ENCODE results near the gene CATSPER3.

CATSPER3 gene

DNA sequence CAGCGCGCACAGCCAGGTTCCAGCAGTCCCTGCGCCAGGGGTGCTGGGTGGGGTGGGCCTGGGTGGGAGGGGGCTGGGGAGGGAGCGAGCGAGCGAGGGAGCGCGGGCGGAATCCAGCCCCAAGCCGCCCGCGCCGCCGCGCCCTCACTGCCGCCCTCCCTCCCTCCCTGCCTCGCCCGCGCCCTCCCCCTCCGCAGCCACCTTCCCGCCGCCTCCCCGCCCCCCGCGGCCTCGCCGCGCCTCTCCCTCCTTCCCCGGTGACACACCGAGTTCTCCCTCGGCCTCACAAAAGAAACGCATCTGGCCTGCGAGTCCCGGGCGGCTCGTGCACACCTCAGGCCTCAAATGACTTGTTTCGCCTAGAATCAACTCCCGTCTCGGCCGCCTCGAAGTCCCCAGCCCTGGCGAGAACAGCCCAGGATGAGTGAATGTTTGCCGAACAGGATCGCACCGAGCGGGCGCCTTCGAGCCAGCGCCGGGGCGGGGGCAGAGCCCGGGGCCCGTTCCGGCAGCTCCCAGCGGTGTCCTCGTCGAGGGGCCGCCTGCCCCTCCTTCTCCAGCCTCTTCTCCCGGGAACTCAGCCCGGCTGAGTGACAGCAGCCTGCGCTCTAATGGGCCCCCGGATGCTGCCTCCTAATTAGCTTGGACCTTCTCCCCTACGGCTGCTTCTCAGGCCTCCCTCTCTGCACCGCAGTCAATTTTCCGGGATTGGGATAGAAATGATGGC is 66.7 kb downstream of the CATSPER3 start:
- Histone ChIP-seq H3K9ac (ENCODE audit: low read length in 5 of 5) (no peak overlapping the region), H3K27ac (ENCODE audit: low read depth, low read length) (no peak overlapping the region), H3K4me1 (ENCODE audit: control insufficient read depth in 5 of 5, insufficient read depth in 5 of 5, low read length in 5 of 5) (peaks cover 0 to 47% (median 38%) of the 10 kb centered on the region in 5 donors), H3K9me3 (ENCODE audit: control insufficient read depth in 5 of 5, low read length in 5 of 5) (no peaks in the 10 kb centered on the region), H3K4me3 (ENCODE audit: low read depth in 1 of 5, low read length in 5 of 5) (peak overlapping the region in 2 of 5 donors; percentile 68 to 72), H3K36me3 (ENCODE audit: control insufficient read depth in 5 of 5, insufficient read depth in 5 of 5, low read length in 5 of 5) (no peaks in the 10 kb centered on the region), H3K27me3 (ENCODE audit: control insufficient read depth in 5 of 5, insufficient read depth in 4 of 5, low read length in 5 of 5) (peaks cover 47 to 84% (median 77%) of the 10 kb centered on the region in 5 donors)

DNA sequence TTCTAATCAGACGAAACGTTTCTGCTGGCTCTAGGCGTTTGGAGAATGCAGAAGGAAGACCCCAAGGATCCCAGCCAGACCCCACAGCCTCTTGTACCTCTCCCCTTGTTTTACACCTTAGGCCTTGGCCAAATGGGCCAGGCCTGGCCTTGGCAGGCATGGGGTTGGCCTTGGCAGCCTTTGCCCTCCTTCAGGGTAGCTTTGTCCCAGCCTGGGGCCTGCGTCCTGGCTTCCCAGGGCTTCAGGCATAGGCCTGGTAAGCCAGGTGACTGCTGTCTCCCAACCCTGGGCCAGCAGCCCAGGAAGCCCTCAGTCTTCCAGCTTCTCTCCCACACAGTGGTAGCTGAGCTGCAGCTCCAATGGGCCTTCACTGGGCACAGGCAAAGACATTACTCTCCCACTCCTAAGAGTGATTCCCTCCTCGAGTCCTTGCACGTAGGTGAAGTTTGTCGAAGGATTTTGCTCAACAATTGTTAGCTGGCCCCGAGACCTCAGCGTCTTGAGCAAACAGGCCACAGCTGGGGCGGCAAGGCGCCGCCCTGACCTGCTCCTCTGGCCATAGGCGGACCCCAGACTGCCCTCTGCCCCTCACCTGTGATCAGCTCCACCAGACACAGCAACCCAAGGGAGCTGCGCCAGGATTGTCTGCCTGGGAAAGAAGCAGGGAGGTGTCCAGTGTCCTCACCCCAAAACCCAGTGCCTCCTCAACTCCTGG is 67.4 kb downstream of the CATSPER3 start:
- no peaks in the 10 kb centered on the region for H3K9me3 ChIP-seq (ENCODE audit: control insufficient read depth in 5 of 5, low read length in 5 of 5)
- H3K36me3 ChIP-seq (ENCODE audit: control insufficient read depth in 5 of 5, insufficient read depth in 5 of 5, low read length in 5 of 5), result no peaks in the 10 kb centered on the region
- no peak overlapping the region for H3K27ac ChIP-seq (ENCODE audit: low read depth, low read length)
- no peak overlapping the region for H3K4me3 ChIP-seq (ENCODE audit: low read depth in 1 of 5, low read length in 5 of 5)
- H3K9ac ChIP-seq (ENCODE audit: low read length in 5 of 5), result no peak overlapping the region
- peaks cover 51 to 84% (median 75%) of the 10 kb centered on the region in 5 donors for H3K27me3 ChIP-seq (ENCODE audit: control insufficient read depth in 5 of 5, insufficient read depth in 4 of 5, low read length in 5 of 5)
- H3K4me1 ChIP-seq (ENCODE audit: control insufficient read depth in 5 of 5, insufficient read depth in 5 of 5, low read length in 5 of 5), result peaks cover 0 to 54% (median 43%) of the 10 kb centered on the region in 5 donors

GRCh38 chr5:135035678-135036030 is 67.9 kb downstream of the CATSPER3 start:
- H3K27ac ChIP-seq (ENCODE audit: low read depth, low read length), result no peak overlapping the region
- H3K4me1 ChIP-seq (ENCODE audit: control insufficient read depth in 5 of 5, insufficient read depth in 5 of 5, low read length in 5 of 5), result peaks cover 0 to 53% (median 40%) of the 10 kb centered on the region in 5 donors
- H3K9ac ChIP-seq (ENCODE audit: low read length in 5 of 5), result no peak overlapping the region

GRCh38 chr5:135036405-135036804 is 68.7 kb downstream of the CATSPER3 start:
- H3K4me3 ChIP-seq (ENCODE audit: low read depth in 1 of 5, low read length in 5 of 5), result no peak overlapping the region
- H3K27me3 ChIP-seq (ENCODE audit: control insufficient read depth in 5 of 5, insufficient read depth in 4 of 5, low read length in 5 of 5), result peaks cover 50 to 86% (median 74%) of the 10 kb centered on the region in 5 donors
- H3K4me1 ChIP-seq (ENCODE audit: control insufficient read depth in 5 of 5, insufficient read depth in 5 of 5, low read length in 5 of 5), result peaks cover 0 to 48% (median 33%) of the 10 kb centered on the region in 5 donors
- no peaks in the 10 kb centered on the region for H3K9me3 ChIP-seq (ENCODE audit: control insufficient read depth in 5 of 5, low read length in 5 of 5)
- H3K9ac ChIP-seq (ENCODE audit: low read length in 5 of 5), result no peak overlapping the region
- H3K27ac ChIP-seq (ENCODE audit: low read depth, low read length), result no peak overlapping the region
- no peaks in the 10 kb centered on the region for H3K36me3 ChIP-seq (ENCODE audit: control insufficient read depth in 5 of 5, insufficient read depth in 5 of 5, low read length in 5 of 5)

More at GRCh38 chr5:135035678-135036030, 67.9 kb downstream of the CATSPER3 start:
- H3K27me3 ChIP-seq (ENCODE audit: control insufficient read depth in 5 of 5, insufficient read depth in 4 of 5, low read length in 5 of 5), result peaks cover 51 to 84% (median 75%) of the 10 kb centered on the region in 5 donors
- H3K9me3 ChIP-seq (ENCODE audit: control insufficient read depth in 5 of 5, low read length in 5 of 5), result no peaks in the 10 kb centered on the region
- no peak overlapping the region for H3K4me3 ChIP-seq (ENCODE audit: low read depth in 1 of 5, low read length in 5 of 5)
- H3K36me3 ChIP-seq (ENCODE audit: control insufficient read depth in 5 of 5, insufficient read depth in 5 of 5, low read length in 5 of 5), result no peaks in the 10 kb centered on the region

- H3K27me3 ChIP-seq (ENCODE audit: control insufficient read depth in 5 of 5, insufficient read depth in 4 of 5, low read length in 5 of 5), result peaks cover 43 to 84% (median 67%) of the 10 kb centered on the region in 5 donors
- H3K27ac ChIP-seq (ENCODE audit: low read depth, low read length), result no peak overlapping the region
- peaks cover 0 to 42% (median 30%) of the 10 kb centered on the region in 5 donors for H3K4me1 ChIP-seq (ENCODE audit: control insufficient read depth in 5 of 5, insufficient read depth in 5 of 5, low read length in 5 of 5)
- no peaks in the 10 kb centered on the region for H3K36me3 ChIP-seq (ENCODE audit: control insufficient read depth in 5 of 5, insufficient read depth in 5 of 5, low read length in 5 of 5)
- H3K4me3 ChIP-seq (ENCODE audit: low read depth in 1 of 5, low read length in 5 of 5), result no peak overlapping the region
- no peak overlapping the region for H3K9ac ChIP-seq (ENCODE audit: low read length in 5 of 5)
- no peaks in the 10 kb centered on the region for H3K9me3 ChIP-seq (ENCODE audit: control insufficient read depth in 5 of 5, low read length in 5 of 5)
Observed at GRCh38 chr5:135037519-135038204, 70.0 kb downstream of the CATSPER3 start.

DNA sequence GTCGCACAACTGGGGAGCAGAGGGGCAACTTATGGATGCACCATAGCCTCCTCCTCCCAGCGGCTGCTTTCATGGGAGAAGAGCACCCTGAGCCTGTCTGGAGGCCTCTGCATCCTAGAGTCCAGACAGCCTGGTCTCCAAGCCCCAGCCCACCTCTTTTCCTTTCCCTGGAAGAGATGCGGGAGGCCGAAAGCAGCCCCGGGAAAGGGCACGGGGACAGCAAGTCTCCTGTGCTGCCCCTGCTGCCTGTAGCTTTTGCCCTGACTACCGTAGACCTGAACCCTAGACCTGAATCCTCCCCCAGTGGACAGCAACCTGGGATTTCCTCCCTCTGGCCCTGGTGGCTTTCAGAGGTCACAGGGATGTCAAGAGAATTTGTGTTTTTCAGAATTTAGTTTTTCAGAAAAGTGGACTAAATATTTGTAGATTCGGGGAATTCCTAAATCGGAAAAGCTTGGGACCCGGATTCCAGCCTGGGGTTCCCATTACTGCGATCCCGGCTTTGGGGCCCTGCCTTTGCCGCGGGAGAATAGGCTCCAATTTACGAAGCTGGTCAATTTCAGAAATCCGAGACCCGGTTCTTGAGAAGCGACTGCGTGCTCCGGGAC is 70.6 kb downstream of the CATSPER3 start:
- H3K4me1 ChIP-seq (ENCODE audit: control insufficient read depth in 5 of 5, insufficient read depth in 5 of 5, low read length in 5 of 5), result peaks cover 0 to 36% (median 23%) of the 10 kb centered on the region in 5 donors
- no peak overlapping the region for H3K4me3 ChIP-seq (ENCODE audit: low read depth in 1 of 5, low read length in 5 of 5)
- H3K9me3 ChIP-seq (ENCODE audit: control insufficient read depth in 5 of 5, low read length in 5 of 5), result no peaks in the 10 kb centered on the region
- H3K36me3 ChIP-seq (ENCODE audit: control insufficient read depth in 5 of 5, insufficient read depth in 5 of 5, low read length in 5 of 5), result no peaks in the 10 kb centered on the region
- no peak overlapping the region for H3K27ac ChIP-seq (ENCODE audit: low read depth, low read length)
- H3K27me3 ChIP-seq (ENCODE audit: control insufficient read depth in 5 of 5, insufficient read depth in 4 of 5, low read length in 5 of 5), result peaks cover 43 to 87% (median 67%) of the 10 kb centered on the region in 5 donors
- H3K9ac ChIP-seq (ENCODE audit: low read length in 5 of 5), result no peak overlapping the region

DNA sequence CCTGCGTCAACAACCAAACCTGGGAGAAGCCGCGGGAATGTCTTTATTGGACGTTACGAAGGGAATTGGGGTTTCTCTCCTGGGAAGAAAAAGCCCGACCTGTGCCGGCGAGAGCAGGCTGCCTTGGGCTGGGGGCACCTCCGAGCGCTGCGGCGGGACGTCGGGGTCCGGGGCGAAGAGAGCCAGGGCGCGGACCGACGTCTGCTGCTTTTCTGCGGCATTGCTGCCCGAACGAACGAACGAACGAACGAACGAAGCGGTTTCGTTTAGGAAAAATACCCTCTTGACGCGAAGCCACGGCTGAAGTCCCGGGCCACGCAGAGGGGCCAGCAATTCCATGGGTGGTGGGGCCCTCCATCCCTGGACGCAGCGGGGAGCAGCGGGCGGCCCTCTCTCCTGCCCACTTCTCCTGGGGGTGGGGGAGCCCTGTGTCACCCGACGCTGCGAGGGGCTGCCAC is 71.1 kb downstream of the CATSPER3 start:
- Histone ChIP-seq H3K36me3 (ENCODE audit: control insufficient read depth in 5 of 5, insufficient read depth in 5 of 5, low read length in 5 of 5) (no peaks in the 10 kb centered on the region), H3K4me3 (ENCODE audit: low read depth in 1 of 5, low read length in 5 of 5) (peak overlapping the region in 2 of 5 donors; percentile 18 to 47), H3K9ac (ENCODE audit: low read length in 5 of 5) (no peak overlapping the region), H3K27ac (ENCODE audit: low read depth, low read length) (no peak overlapping the region), H3K9me3 (ENCODE audit: control insufficient read depth in 5 of 5, low read length in 5 of 5) (no peaks in the 10 kb centered on the region), H3K4me1 (ENCODE audit: control insufficient read depth in 5 of 5, insufficient read depth in 5 of 5, low read length in 5 of 5) (peaks cover 0 to 31% (median 20%) of the 10 kb centered on the region in 5 donors), H3K27me3 (ENCODE audit: control insufficient read depth in 5 of 5, insufficient read depth in 4 of 5, low read length in 5 of 5) (peaks cover 43 to 87% (median 71%) of the 10 kb centered on the region in 5 donors)

GRCh38 chr5:135039271-135040033 is 71.7 kb downstream of the CATSPER3 start:
- Histone ChIP-seq H3K27me3 (ENCODE audit: control insufficient read depth in 5 of 5, insufficient read depth in 4 of 5, low read length in 5 of 5) (peaks cover 43 to 92% (median 75%) of the 10 kb centered on the region in 5 donors), H3K9ac (ENCODE audit: low read length in 5 of 5) (no peak overlapping the region), H3K27ac (ENCODE audit: low read depth, low read length) (no peak overlapping the region), H3K4me3 (ENCODE audit: low read depth in 1 of 5, low read length in 5 of 5) (peak overlapping the region in 3 of 5 donors; percentile 5 to 47 (median 18)), H3K9me3 (ENCODE audit: control insufficient read depth in 5 of 5, low read length in 5 of 5) (no peaks in the 10 kb centered on the region), H3K36me3 (ENCODE audit: control insufficient read depth in 5 of 5, insufficient read depth in 5 of 5, low read length in 5 of 5) (no peaks in the 10 kb centered on the region), H3K4me1 (ENCODE audit: control insufficient read depth in 5 of 5, insufficient read depth in 5 of 5, low read length in 5 of 5) (peaks cover 0 to 29% (median 17%) of the 10 kb centered on the region in 5 donors)

- Histone ChIP-seq H3K4me3 (ENCODE audit: low read depth in 1 of 5, low read length in 5 of 5) (peak overlapping the region in 1 of 5 donors; percentile 47), H3K4me1 (ENCODE audit: control insufficient read depth in 5 of 5, insufficient read depth in 5 of 5, low read length in 5 of 5) (peaks cover 0 to 24% (median 15%) of the 10 kb centered on the region in 5 donors), H3K27me3 (ENCODE audit: control insufficient read depth in 5 of 5, insufficient read depth in 4 of 5, low read length in 5 of 5) (peaks cover 43 to 91% (median 75%) of the 10 kb centered on the region in 5 donors), H3K9ac (ENCODE audit: low read length in 5 of 5) (no peak overlapping the region), H3K27ac (ENCODE audit: low read depth, low read length) (no peak overlapping the region), H3K9me3 (ENCODE audit: control insufficient read depth in 5 of 5, low read length in 5 of 5) (no peaks in the 10 kb centered on the region), H3K36me3 (ENCODE audit: control insufficient read depth in 5 of 5, insufficient read depth in 5 of 5, low read length in 5 of 5) (no peaks in the 10 kb centered on the region)
Observed at GRCh38 chr5:135040034-135040332, 72.3 kb downstream of the CATSPER3 start.

Measured in subcutaneous abdominal adipose tissue (tissue), 5 donors.